Measurements from ENCODE around the gene SLCO1A2. TPM values are rescaled to one million over a fixed set of nuclear protein-coding genes. Genes with fewer than 3 reads are reported as not detected.
"Not testable (repeated sequence)": the region's sequence is repeated elsewhere in the genome, so short reads cannot be mapped to it uniquely, and the experiment has no call there.

Gene SLCO1A2, protein sequence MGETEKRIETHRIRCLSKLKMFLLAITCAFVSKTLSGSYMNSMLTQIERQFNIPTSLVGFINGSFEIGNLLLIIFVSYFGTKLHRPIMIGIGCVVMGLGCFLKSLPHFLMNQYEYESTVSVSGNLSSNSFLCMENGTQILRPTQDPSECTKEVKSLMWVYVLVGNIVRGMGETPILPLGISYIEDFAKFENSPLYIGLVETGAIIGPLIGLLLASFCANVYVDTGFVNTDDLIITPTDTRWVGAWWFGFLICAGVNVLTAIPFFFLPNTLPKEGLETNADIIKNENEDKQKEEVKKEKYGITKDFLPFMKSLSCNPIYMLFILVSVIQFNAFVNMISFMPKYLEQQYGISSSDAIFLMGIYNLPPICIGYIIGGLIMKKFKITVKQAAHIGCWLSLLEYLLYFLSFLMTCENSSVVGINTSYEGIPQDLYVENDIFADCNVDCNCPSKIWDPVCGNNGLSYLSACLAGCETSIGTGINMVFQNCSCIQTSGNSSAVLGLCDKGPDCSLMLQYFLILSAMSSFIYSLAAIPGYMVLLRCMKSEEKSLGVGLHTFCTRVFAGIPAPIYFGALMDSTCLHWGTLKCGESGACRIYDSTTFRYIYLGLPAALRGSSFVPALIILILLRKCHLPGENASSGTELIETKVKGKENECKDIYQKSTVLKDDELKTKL
- total RNA-seq, result 1 to 10 TPM in 1 of 4 donors, under 1 TPM in 2, not detected in 1; 0.22 to 1.0 (median 0.54) TPM

DNA sequence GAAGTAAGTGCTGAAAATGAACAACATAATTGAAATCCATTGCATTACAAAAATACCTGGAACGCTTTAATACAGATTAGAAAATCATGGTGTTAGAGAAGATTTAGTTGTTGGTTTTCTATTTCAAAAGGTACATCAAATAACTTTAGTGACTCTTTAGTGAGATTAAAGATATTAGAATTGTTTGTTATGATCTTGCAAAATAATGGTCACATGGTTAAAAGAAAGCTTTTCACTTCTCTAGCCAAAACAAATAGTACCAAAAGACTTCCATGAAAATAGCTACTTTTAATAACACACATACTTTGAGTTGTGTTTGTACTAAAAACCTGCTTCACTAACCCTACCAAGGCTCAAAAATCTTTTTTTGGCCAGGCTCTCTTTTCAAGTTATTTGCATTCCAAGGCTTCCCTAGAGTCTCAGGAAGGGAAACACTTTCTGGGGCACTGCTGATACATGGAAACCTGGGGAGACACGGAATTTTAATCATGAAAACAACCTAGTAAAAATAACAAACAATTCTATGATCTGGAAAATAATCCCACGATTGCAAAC, at the start of gene SLCO1A2:
Gene SLCO1A2, minus strand, starts transcription at position 147 of the 555 bp plus-strand sequence. CDS start 270 bp downstream, outside the sequence.
- Histone ChIP-seq H3K9me3 (no peaks in the 10 kb centered on the region), H3K27ac (no peak within 1 kb of the TSS), H3K36me3 (no peaks in the 10 kb centered on the region), H3K27me3 (no peaks in the 10 kb centered on the region), H3K4me3 (replicated peaks in 1 of 3) (no peak within 1 kb of the TSS), H3K4me1 (peaks cover 0 to 7% of the 10 kb centered on the region in 2 donors)
- intact Hi-C loops (cut with DNase I), result no loop called here
- DNase-seq, result no peak
- TF ChIP-seq, protein P1, sequence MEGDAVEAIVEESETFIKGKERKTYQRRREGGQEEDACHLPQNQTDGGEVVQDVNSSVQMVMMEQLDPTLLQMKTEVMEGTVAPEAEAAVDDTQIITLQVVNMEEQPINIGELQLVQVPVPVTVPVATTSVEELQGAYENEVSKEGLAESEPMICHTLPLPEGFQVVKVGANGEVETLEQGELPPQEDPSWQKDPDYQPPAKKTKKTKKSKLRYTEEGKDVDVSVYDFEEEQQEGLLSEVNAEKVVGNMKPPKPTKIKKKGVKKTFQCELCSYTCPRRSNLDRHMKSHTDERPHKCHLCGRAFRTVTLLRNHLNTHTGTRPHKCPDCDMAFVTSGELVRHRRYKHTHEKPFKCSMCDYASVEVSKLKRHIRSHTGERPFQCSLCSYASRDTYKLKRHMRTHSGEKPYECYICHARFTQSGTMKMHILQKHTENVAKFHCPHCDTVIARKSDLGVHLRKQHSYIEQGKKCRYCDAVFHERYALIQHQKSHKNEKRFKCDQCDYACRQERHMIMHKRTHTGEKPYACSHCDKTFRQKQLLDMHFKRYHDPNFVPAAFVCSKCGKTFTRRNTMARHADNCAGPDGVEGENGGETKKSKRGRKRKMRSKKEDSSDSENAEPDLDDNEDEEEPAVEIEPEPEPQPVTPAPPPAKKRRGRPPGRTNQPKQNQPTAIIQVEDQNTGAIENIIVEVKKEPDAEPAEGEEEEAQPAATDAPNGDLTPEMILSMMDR (IDR thresholded peaks at IDR 0.05), result no peak
- no peak for TF ChIP-seq POLR2A (IDR thresholded peaks at IDR 0.05)
- whole genome bisulfite sequencing, 2 donors, result 64 to 66% methylated on average over 3 of the region's 3 CpGs

DNA sequence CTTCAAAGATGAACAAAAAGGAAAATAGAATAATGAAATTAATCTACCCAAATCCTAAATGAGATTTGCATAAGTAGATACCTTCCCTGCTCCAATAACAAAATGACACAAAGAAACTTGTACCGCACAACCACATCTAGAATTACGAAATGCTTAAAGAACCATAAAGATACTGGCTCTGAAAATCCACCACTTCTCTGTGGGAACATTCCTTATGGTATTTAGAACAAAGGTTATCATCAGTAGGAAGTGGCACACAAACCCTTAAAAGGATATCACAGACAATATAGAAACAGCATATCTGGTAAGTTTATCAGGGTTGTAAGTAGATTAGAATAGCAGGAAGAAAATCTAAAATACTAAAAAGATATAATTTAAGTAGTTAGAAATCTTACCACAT, 49.5 kb upstream of the SLCO1A2 start:
- intact Hi-C loops (cut with DNase I), result no loop called here
- 80 to 88% methylated on average over 2 of the region's 2 CpGs for WGBS, 2 donors
- Histone ChIP-seq H3K27ac (no peak overlapping the region), H3K27me3 (no peaks in the 10 kb centered on the region), H3K9me3 (no peaks in the 10 kb centered on the region), H3K4me1 (no peaks in the 10 kb centered on the region), H3K36me3 (no peaks in the 10 kb centered on the region), H3K4me3 (replicated peaks in 1 of 3) (no peak overlapping the region)
- no peak for DNase-seq
- TF ChIP-seq, protein P1 (IDR thresholded peaks at IDR 0.05), result no peak
- TF ChIP-seq POLR2A (IDR thresholded peaks at IDR 0.05), result no peak

DNA sequence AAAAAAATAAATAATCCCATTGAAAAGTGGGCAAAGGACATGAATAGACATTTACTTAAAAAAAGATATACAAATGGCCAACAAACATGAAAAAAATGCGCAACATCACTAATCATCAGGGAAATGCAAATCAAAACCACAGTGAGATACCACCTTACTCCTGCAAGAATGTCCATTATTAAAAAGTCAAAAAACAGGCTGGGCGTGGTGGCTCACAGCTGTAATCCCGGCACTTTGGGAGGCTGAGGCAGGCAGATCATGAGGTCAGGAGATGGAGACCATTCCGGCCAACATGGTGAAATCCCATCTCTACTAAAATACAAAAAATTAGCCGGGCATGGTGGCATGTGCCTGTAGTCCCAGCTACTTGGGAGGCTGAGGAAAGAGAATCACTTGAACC, 46.6 kb upstream of the SLCO1A2 start:
- H3K9me3 ChIP-seq; H3K4me3 ChIP-seq (replicated peaks in 1 of 3); H3K27ac ChIP-seq; H3K36me3 ChIP-seq; intact Hi-C loops (cut with DNase I); H3K27me3 ChIP-seq; DNase-seq; H3K4me1 ChIP-seq: not testable (repeated sequence)
- WGBS, 2 donors, result 91 to 93% methylated on average over 5 of the region's 5 CpGs

DNA sequence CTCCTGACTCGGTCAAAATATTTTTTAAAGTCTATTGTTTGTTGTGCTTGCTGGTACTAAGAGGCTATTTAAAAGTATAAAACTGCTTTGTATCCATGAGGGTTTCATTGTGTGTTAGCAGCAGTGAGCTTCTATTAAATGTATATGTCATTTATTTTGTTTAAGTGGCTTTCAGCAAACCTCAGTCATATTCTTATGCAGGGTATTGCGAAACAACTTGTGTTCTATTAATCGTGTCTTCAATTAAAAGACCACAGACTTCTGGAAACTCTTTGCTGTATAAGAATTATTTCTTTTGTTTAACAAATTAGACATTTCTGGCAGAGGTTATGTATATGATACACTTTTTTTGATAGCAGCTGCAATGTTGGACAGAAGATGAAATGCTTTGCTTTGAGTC, 44.5 kb upstream of the SLCO1A2 start:
- H3K36me3 ChIP-seq, result no peaks in the 10 kb centered on the region
- intact Hi-C loops (cut with DNase I), result no loop called here
- no peak overlapping the region for H3K27ac ChIP-seq
- H3K4me3 ChIP-seq (replicated peaks in 1 of 3), result no peak overlapping the region
- WGBS, 2 donors, result 90% methylated on average over 3 of the region's 3 CpGs
- H3K9me3 ChIP-seq, result no peaks in the 10 kb centered on the region
- H3K27me3 ChIP-seq, result no peaks in the 10 kb centered on the region
- DNase-seq, result no peak
- no peak for TF ChIP-seq POLR2A (IDR thresholded peaks at IDR 0.05)
- TF ChIP-seq, protein P1 (IDR thresholded peaks at IDR 0.05), result no peak
- H3K4me1 ChIP-seq, result no peaks in the 10 kb centered on the region

DNA sequence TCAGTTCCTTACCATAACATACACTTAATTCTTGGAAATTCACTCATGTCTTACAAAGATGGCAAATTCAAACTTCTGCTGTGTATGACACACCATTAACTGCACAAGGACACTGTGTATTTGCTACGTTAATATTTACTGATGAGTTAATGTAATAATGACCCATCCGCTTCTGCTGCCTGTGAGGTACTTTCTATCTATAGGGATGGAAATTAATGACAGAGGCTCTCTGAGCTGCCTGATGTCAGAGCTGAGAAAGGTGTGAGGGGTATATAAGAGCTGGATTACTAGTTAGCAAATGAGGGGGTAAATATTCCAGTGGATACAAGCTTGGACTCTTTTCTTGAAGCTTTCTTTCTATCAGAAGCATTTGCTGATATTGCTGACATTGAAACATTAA, 37.9 kb upstream of the SLCO1A2 start, which contains the start of gene IAPP:
Gene IAPP, plus strand, starts transcription at position 301 of the 400 bp plus-strand sequence. CDS start 450 bp downstream, outside the sequence.
- intact Hi-C loops (cut with DNase I), result no loop called here
- H3K9me3 ChIP-seq, result no peaks in the 10 kb centered on the region
- H3K4me3 ChIP-seq (replicated peaks in 1 of 3), result no peak within 1 kb of the TSS

More for the DNA sequence above, 37.9 kb upstream of the SLCO1A2 start, which contains the start of gene IAPP:
- no peaks in the 10 kb centered on the region for H3K27me3 ChIP-seq
- no peaks in the 10 kb centered on the region for H3K4me1 ChIP-seq
- no peak for DNase-seq
- H3K27ac ChIP-seq, result no peak within 1 kb of the TSS
- H3K36me3 ChIP-seq, result no peaks in the 10 kb centered on the region
- 69 to 87% methylated on average over 2 of the region's 2 CpGs for WGBS, 2 donors
- TF ChIP-seq, protein P1 (IDR thresholded peaks at IDR 0.05), result no peak
- no peak for TF ChIP-seq POLR2A (IDR thresholded peaks at IDR 0.05)

All from thyroid gland (tissue), 4 donors.